Natural killer cell (primary cell): ENCODE results near the gene CYB5R3. TPM values are rescaled to one million over a fixed set of nuclear protein-coding genes. Genes with fewer than 3 reads are reported as not detected.
"Not testable (repeated sequence)": the region's sequence is repeated elsewhere in the genome, so short reads cannot be mapped to it uniquely, and the experiment has no call there.

Experiments
- ATAC-seq, 3 donors: fragments of 150-1000 bp in 2 of 3; fragments of 200-7000 bp in 1 of 3; cut with Tn5 transposase; 1 replicate in 1 of 3; 2 replicates in 2 of 3; pipeline ENCODE4 v1.10.0; 2021; ENCODE audit warnings: mild to moderate bottlenecking in 2 of 3, moderate library complexity in 2 of 3
- DNase-seq, 2 donors: peaks; one replicate each; pipeline versions ENCODE4 v3.0.0 to v3.0.0-alpha.2; 2013 to 2021; ENCODE audit warnings: mixed read lengths in 1 of 2
- H3K27ac ChIP-seq: one replicate; pipeline ENCODE4 v1.5.1; 2013; ENCODE audit warnings: mild to moderate bottlenecking, low read length
- H3K27me3 ChIP-seq: one replicate; pipeline ENCODE4 v1.6.1; 2013; ENCODE audit warnings: low read length; ENCODE audit not compliant: control insufficient read depth, insufficient read depth
- H3K36me3 ChIP-seq: one replicate; pipeline ENCODE4 v1.6.1; 2013; ENCODE audit warnings: low read length; ENCODE audit not compliant: control insufficient read depth, insufficient read depth
- H3K4me1 ChIP-seq: one replicate; pipeline ENCODE4 v1.6.1; 2013; ENCODE audit warnings: low read length; ENCODE audit not compliant: control insufficient read depth, insufficient read depth
- H3K4me3 ChIP-seq: one replicate; pipeline ENCODE4 v1.5.1; 2013; ENCODE audit warnings: low read length
- H3K9me3 ChIP-seq: one replicate; pipeline ENCODE4 v1.6.1; 2013; ENCODE audit warnings: low read length; ENCODE audit not compliant: control insufficient read depth, insufficient read depth
- H3K27ac Mint-ChIP-seq, 2 donors: one replicate each; pipeline ENCODE4 v1.8.0; 2022; ENCODE audit warnings: mild to moderate bottlenecking in 2 of 2, mixed read lengths in 2 of 2, moderate library complexity in 1 of 2
- H3K27me3 Mint-ChIP-seq, 2 donors: one replicate each; pipeline ENCODE4 v1.8.0; 2022; ENCODE audit warnings: low read depth in 2 of 2, mixed read lengths in 2 of 2
- H3K36me3 Mint-ChIP-seq: one replicate; pipeline ENCODE4 v1.8.0; 2022; ENCODE audit warnings: mixed read lengths
- H3K4me1 Mint-ChIP-seq, 2 donors: one replicate each; pipeline ENCODE4 v1.8.0; 2022; ENCODE audit warnings: mixed read lengths in 2 of 2
- H3K4me3 Mint-ChIP-seq: one replicate; pipeline ENCODE4 v1.8.0; 2022; ENCODE audit warnings: mild to moderate bottlenecking, moderate library complexity, mixed read lengths
- H3K9me3 Mint-ChIP-seq, 2 donors: one replicate each; pipeline ENCODE4 v1.8.0; 2022; ENCODE audit warnings: mixed read lengths in 2 of 2
- WGBS: methylation state at CpG from one replicate; pipeline ENCODE4 v1.1.7; 2013; ENCODE audit warnings: missing lambda C conversion rate; ENCODE audit not compliant: insufficient coverage; 5-methylcytosine and 5-hydroxymethylcytosine counted together
- intact Hi-C: fragments of 100-400 bp; cut with micrococcal nuclease; formaldehyde crosslinking; loops from one replicate; pipeline ENCODE4 v1.14.2; 2022
- total RNA-seq, 4 donors: library from RNA; stranded (reverse); fragments of 120-200 nt in 1 of 4; gene quantifications; one replicate each; pipeline versions ENCODE4 v1.2.3 to v1.2.4, GENCODE V29; 2013 to 2022

CYB5R3 gene
- total RNA-seq, 3 donors from 2014 or later (not counting 1 experiment from before 2014, with no cell fraction given): 55.7 to 72.6 (median 68.0) TPM

DNA sequence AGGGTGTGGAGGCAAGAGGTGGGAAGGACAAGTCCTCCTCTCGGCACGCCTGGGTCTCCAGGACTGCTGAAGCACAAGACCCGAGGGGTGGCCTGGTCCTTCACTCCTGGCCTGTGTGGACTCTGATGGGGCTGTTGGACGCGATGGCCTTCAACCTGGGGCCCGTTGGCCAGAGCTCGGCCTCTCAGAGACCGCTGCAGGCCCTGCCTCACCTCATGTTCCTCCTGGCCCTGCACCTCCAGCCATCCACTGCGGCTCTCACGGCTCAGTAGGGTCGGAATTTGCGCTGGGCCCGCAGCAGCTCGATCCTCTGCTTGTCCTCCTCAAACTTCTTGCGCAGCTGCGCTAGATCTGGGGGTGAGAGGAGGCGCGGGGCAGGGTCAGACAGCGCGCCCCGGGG lies 74.7 kb downstream of the CYB5R3 start:
- H3K4me3 ChIP-seq, H3K27ac ChIP-seq, DNase-seq, H3K27me3 ChIP-seq, ATAC-seq, H3K27me3 Mint-ChIP-seq, H3K4me3 Mint-ChIP-seq, intact Hi-C loops, H3K27ac Mint-ChIP-seq, H3K36me3 Mint-ChIP-seq, H3K9me3 Mint-ChIP-seq, H3K9me3 ChIP-seq, H3K4me1 ChIP-seq, H3K4me1 Mint-ChIP-seq: not testable (repeated sequence)
- WGBS: 93% methylated on average over 8 of the region's 21 CpGs
- peaks cover 20% of the 10 kb centered on the region for H3K36me3 ChIP-seq

DNA sequence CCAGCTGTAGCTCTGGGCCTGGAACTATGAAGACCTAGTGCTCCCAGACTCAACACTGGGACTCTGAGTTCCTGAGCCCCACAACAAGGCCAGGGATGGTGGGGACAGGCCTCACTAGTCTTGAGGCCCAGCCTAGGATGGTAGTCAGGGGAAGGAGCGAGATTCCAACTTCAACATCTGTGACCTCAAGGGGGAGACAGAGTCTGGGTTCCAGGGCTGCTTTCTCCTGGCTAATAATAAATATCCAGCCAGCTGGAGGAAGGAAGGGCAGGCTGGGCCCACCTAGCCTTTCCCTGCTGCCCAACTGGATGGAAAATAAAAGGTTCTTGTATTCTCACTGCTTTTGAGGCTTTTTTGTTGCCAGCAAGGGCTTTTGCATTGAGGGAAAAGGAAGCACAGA lies 75.1 kb downstream of the CYB5R3 start:
- H3K27ac Mint-ChIP-seq, H3K4me1 Mint-ChIP-seq, H3K4me3 ChIP-seq, H3K4me3 Mint-ChIP-seq, H3K9me3 ChIP-seq, H3K36me3 Mint-ChIP-seq, DNase-seq, H3K27ac ChIP-seq, H3K9me3 Mint-ChIP-seq, H3K27me3 ChIP-seq, intact Hi-C loops, ATAC-seq, H3K4me1 ChIP-seq, H3K27me3 Mint-ChIP-seq: not testable (repeated sequence)
- no CpG with 5 or more reads among the region's 1 CpG for WGBS
- H3K36me3 ChIP-seq: peaks cover 20% of the 10 kb centered on the region

DNA sequence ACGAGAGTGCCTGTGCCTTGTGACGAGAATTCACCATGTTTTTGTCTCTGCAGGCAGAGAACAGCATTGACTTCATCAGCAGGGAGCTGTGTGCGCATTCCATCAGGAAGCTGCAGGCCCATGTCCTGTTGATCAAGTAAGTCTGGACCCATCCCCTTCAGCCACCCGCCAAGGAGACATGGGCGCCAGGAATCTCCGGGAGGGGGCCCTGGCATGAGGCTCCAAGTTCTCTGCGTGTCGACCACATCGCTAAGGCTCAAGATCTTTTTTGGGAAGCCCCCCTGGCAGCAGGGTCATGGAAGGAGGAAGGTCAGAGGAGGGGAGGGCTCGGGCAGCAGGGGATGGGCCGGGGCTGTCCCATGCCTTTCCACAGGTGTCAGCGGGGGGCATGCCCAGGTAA lies 78.1 kb downstream of the CYB5R3 start:
- not testable (repeated sequence) for H3K4me1 Mint-ChIP-seq, H3K36me3 ChIP-seq

DNA sequence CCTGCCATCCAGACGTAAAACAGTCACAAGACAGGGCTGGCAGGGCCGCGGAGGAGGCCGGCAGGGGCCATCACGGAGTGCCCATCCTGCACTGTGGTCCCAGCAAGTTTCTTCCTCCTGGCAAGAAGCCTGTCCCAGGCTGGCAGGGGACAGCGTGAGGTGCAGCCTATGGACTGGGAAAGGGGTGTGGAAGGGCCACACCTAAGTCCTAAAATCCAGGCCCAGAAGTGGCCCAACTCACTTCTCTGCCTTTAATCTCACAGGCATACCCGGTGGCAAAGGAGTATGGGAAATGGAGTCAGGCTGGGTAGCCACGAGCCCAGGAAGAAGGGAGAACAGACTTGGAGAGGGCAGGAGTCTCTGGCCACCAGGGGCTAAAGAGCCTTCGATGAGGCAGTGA lies 78.6 kb downstream of the CYB5R3 start:
- intact Hi-C loops, DNase-seq, H3K4me1 Mint-ChIP-seq, H3K36me3 ChIP-seq, H3K27ac Mint-ChIP-seq, H3K4me1 ChIP-seq, H3K27me3 ChIP-seq, ATAC-seq, H3K4me3 Mint-ChIP-seq, H3K36me3 Mint-ChIP-seq, H3K27me3 Mint-ChIP-seq, H3K27ac ChIP-seq, H3K9me3 ChIP-seq, H3K9me3 Mint-ChIP-seq, H3K4me3 ChIP-seq: not testable (repeated sequence)
- 100% methylated on average over 7 of the region's 9 CpGs for WGBS

More for the DNA sequence above, 78.1 kb downstream of the CYB5R3 start:
- H3K36me3 Mint-ChIP-seq, H3K9me3 ChIP-seq, H3K9me3 Mint-ChIP-seq, H3K27ac ChIP-seq, intact Hi-C loops, H3K4me1 ChIP-seq, H3K27me3 Mint-ChIP-seq, H3K27me3 ChIP-seq, DNase-seq, ATAC-seq, H3K27ac Mint-ChIP-seq, H3K4me3 ChIP-seq, H3K4me3 Mint-ChIP-seq: not testable (repeated sequence)
- WGBS: 89% methylated on average over 11 of the region's 12 CpGs

DNA sequence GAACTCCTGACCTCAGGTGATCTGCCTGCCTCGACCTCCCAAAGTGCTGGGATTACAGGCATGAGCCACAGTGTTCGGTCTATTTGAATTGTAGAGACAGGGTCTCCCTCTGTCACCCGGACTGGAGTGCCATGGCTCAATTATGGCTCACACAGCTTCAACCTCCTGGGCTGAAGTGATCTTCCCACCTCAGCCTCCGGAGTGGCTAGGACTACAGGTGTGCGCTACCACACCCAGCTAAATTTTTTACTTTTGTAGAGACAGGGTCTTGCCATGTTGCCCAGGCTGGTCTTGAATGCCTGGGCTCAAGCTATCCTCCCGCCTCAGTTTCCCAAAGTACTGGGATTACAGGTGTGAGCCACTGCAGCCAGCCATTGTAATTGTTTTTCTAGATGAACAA lies 81.2 kb downstream of the CYB5R3 start:
- H3K9me3 Mint-ChIP-seq, H3K27me3 ChIP-seq, intact Hi-C loops, H3K27ac Mint-ChIP-seq, H3K9me3 ChIP-seq, H3K4me3 Mint-ChIP-seq, H3K4me1 Mint-ChIP-seq, H3K4me1 ChIP-seq, H3K4me3 ChIP-seq, DNase-seq, ATAC-seq, H3K27me3 Mint-ChIP-seq, H3K27ac ChIP-seq, H3K36me3 ChIP-seq, H3K36me3 Mint-ChIP-seq: not testable (repeated sequence)
- 75% methylated on average over 5 of the region's 6 CpGs for WGBS

Other genes starting within 250 kb of the CYB5R3 start
- 1 to 10 TPM; 2.4 to 7.8 (median 3.6) TPM for gene NFAM1, start 217.0 kb downstream of the CYB5R3 start, total RNA-seq
- 10 to 100 TPM; 31.3 to 43.0 (median 37.7) TPM for gene RRP7A, start 129.6 kb downstream of the CYB5R3 start, total RNA-seq
- under 1 TPM in 2 of 3 donors, not detected in 1; 0.23 to 0.48 TPM for gene SERHL2, start 95.4 kb downstream of the CYB5R3 start, total RNA-seq
- gene POLDIP3, start 34.5 kb downstream of the CYB5R3 start, total RNA-seq: 10 to 100 TPM; 66.1 to 82.8 (median 70.8) TPM
- 1 to 10 TPM; 4.5 to 6.4 (median 6.1) TPM for gene ATP5MGL, start 8.8 kb downstream of the CYB5R3 start, total RNA-seq
- under 1 TPM in 1 of 3 donors, not detected in 2; 0.26 TPM for gene A4GALT, start 71.5 kb upstream of the CYB5R3 start, total RNA-seq
- gene ARFGAP3, start 207.9 kb upstream of the CYB5R3 start, total RNA-seq: 10 to 100 TPM; 46.3 to 58.0 (median 53.8) TPM